Panc1 (cell line): Measurements from ENCODE around the gene QSOX1. TPM values are rescaled to one million over a fixed set of nuclear protein-coding genes. Genes with fewer than 3 reads are reported as not detected.

ENCODE experiments used
- ATAC-seq: fragments of 200-7000 bp; cut with Tn5 transposase; 2 replicates; pipeline ENCODE4 v1.9.1; 2020; ENCODE audit warnings: mild to moderate bottlenecking, moderate library complexity
- BruUV-seq: library from RNA; stranded (reverse); fragments of 400-500 nt; replicated peaks from 2 replicates; lab custom pipeline; 2021; lab: Mats Ljungman, UMichigan
- CTCF ChIA-PET: fragments of 300-600 bp; sonication (Branson Sonifier 250); formaldehyde crosslinking; loops from one replicate; lab custom pipeline; 2022; ENCODE audit warnings: antibody characterized with exemption; lab: Charles Lee
- POLR2A ChIA-PET: fragments of 300-600 bp; sonication (Branson Sonifier 250); formaldehyde crosslinking; loops from one replicate; lab custom pipeline; 2022; ENCODE audit warnings: antibody characterized with exemption; lab: Charles Lee
- DNase-seq: peaks from one replicate; pipeline ENCODE4 v3.0.0-alpha.2; 2010; ENCODE audit warnings: low read depth, low spot score
- H3K27ac ChIP-seq: 2 replicates; pipeline ENCODE4 v1.5.1; 2011; ENCODE audit warnings: mild to moderate bottlenecking, low read length, inconsistent platforms
- H3K27me3 ChIP-seq: fragments of 200-500 bp; sonication (Bioruptor generic); 2 replicates; pipeline ENCODE4 v1.6.0; 2014; ENCODE audit warnings: low read length, inconsistent platforms; ENCODE audit not compliant: control insufficient read depth, insufficient read depth
- H3K36me3 ChIP-seq: fragments of 200-500 bp; sonication (Bioruptor generic); 2 replicates; pipeline ENCODE4 v1.5.1; 2014; ENCODE audit warnings: inconsistent platforms, mild to moderate bottlenecking, low read length, moderate library complexity; ENCODE audit not compliant: control insufficient read depth, insufficient read depth
- H3K4me1 ChIP-seq: 2 replicates; pipeline ENCODE4 v1.5.1; 2011; ENCODE audit warnings: inconsistent platforms, mild to moderate bottlenecking, low read length, moderate library complexity; ENCODE audit not compliant: control insufficient read depth, insufficient read depth
- H3K4me3 ChIP-seq, 2 experiments: 2 replicates each; pipeline ENCODE4 v1.5.1; 2011 to 2012; ENCODE audit warnings: low read depth in 2 of 2, low read length in 2 of 2, mild to moderate bottlenecking in 2 of 2, inconsistent platforms in 1 of 2, moderate library complexity in 1 of 2
- H3K9me3 ChIP-seq: fragments of 200-500 bp; sonication (Bioruptor generic); 2 replicates; pipeline ENCODE4 v1.5.1; 2014; ENCODE audit warnings: low read depth, mild to moderate bottlenecking, inconsistent platforms, low read length, moderate library complexity; ENCODE audit not compliant: control insufficient read depth, insufficient read depth
- POLR2AphosphoS5 ChIP-seq: IDR thresholded peaks from 2 replicates; pipeline ENCODE4 v1.6.1; 2012; ENCODE audit warnings: mild to moderate bottlenecking, low read depth, low read length, moderate library complexity
- REST ChIP-seq, 2 experiments: IDR thresholded peaks; 2 replicates each; pipeline ENCODE4 v1.6.1; 2011 to 2012; ENCODE audit warnings: low read depth in 2 of 2, control low read depth in 1 of 2, low read length in 1 of 2, mild to moderate bottlenecking in 1 of 2, moderate library complexity in 1 of 2; ENCODE audit not compliant: insufficient read depth in 1 of 2
- SIN3A ChIP-seq: IDR thresholded peaks from 2 replicates; pipeline ENCODE4 v1.6.1; 2012; ENCODE audit warnings: low read depth, mild to moderate bottlenecking, low read length, moderate library complexity, borderline replicate concordance; ENCODE audit not compliant: insufficient read depth
- TCF7L2 ChIP-seq: IDR thresholded peaks from 2 replicates; pipeline ENCODE4 v1.6.1; 2011; ENCODE audit warnings: mild to moderate bottlenecking, low read depth, low read length, inconsistent platforms
- in situ Hi-C: cut with HindIII; loops from 2 replicates; pipeline ENCODE4 v1.10.0; 2016; ENCODE audit warnings: low sequenced_read_pairs, low pct_unique_long_range_greater_than_20kb
- intact Hi-C: fragments of 100-400 bp; cut with micrococcal nuclease; formaldehyde crosslinking; loops from one replicate; pipeline ENCODE4 v1.10.0; 2022; ENCODE audit not compliant: unreplicated experiment
- total RNA-seq: library from RNA; stranded (reverse); gene quantifications from one replicate; pipeline ENCODE4 v1.2.1, GENCODE V29; 2021; ENCODE audit not compliant: unreplicated experiment
- TF ChIP-seq, protein P1 (sequence below): fragments of 450-650 bp; IDR thresholded peaks from 2 replicates; pipeline ENCODE4 v1.5.1; 2017; ENCODE audit warnings: mild to moderate bottlenecking

The QSOX1 gene
- total RNA-seq, 1 experiment from 2014 or later, result 152 TPM

DNA sequence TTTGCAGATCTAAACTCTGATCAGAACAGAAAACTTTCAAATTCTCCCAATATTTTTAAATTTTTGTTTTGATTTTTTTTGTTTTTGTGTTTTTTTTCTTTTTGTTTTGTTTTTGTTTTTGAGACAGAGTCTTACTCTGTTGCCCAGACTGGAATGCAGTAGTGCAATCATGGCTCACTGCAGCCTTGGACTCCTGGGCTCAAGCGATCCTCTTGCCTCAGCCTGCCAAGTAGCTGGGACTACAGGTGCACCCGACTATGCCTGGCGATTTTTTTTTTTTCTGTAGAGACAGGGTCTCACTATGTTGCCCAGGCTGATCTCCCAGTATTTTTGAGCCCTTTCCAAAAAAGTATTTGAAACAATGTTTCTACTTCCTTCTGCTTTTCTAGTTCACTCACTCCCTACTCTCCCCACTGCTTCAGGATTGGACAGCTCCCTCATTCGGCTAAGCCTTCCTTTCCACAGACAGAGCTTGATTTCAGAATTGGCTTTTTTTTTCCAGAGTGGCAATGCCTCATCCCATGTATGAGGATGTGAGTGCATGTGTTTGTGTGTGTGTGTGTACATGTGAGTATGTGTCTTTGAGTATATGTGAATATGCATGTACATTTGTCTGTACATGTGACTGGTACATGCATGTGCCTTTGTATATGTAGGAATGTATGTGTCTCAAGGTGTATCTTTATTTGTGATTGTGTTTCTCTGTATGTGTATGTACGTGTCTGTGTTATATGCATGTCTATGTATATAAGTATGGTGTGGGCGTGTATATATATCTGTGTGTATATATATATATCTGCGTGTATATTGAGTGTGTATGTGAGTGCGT, 87.3 kb downstream of the QSOX1 start:
- DNase-seq (no peak), ATAC-seq (no peak)
- no TSS peak for BruUV-seq
- H3K27ac ChIP-seq, result no peak overlapping the region
- TF ChIP-seq TCF7L2 (no peak), REST (IDR thresholded peaks at IDR 0.05; ENCODE audit: insufficient read depth in 1 of 2, low read depth in 2 of 2, low read length in 1 of 2) (peak; percentile 82 to 86)
- intact Hi-C loops, result no loop called here
- H3K36me3 ChIP-seq, result no peaks in the 10 kb centered on the region; the same call in 1 of the 2 replicates
- CTCF ChIA-PET, result interaction anchor here (0.6 kb wide), 2 partner anchors 214 to 240 kb away, joined by 3 to 4 read pairs; no protein-coding TSS in a partner anchor
- H3K9me3 ChIP-seq, result no peaks in the 10 kb centered on the region
- no peak overlapping the region for H3K4me3 ChIP-seq
- in situ Hi-C loops, result no loop called here
- H3K4me1 ChIP-seq, result no peaks in the 10 kb centered on the region
- peaks cover 18% of the 10 kb centered on the region for H3K27me3 ChIP-seq
- POLR2A ChIA-PET, result no interaction called here

DNA sequence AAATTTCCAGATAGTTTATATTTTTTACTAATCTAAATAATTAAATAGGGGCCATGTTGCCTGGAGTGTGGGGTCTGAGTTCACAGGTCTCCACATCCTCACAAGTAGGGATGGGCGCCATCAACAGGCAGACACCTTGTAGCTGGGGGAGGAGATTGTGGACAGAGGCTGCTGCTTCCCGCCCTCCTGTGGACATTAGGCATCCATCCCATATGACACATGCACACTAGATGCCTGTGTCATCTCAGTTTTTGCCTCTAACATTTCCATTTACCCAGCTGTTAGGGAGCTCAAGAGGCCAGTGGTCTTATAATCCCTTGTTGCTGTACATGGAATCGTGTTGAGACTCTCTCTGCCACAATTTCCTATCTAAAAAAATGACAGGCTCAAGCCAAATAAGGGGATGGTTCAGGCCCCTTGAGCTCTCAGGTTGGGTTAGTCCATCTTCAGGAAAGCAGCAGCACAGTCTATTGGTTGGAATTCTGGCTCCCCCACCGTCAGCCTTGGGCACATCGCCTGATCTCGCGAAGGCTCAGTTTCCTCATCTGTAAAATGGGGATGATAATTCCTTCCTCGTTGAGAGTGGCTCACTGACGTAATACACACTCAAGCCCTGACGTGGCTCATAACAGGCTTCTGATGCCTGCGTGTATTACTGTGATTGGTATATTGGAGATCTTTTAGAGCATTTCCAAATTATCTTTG, 89.0 kb downstream of the QSOX1 start:
- no peak for ATAC-seq
- in situ Hi-C loops (no loop called here), intact Hi-C loops (no loop called here)
- no peak for DNase-seq
- Histone ChIP-seq H3K4me1 (no peaks in the 10 kb centered on the region), H3K4me3 (no peak overlapping the region), H3K36me3 (no peaks in the 10 kb centered on the region), H3K27me3 (peaks cover 3% of the 10 kb centered on the region; the same call in 1 of the 2 replicates), H3K9me3 (no peaks in the 10 kb centered on the region), H3K27ac (no peak overlapping the region)
- ChIA-PET POLR2A (no interaction called here), CTCF (no interaction called here)
- BruUV-seq, result no TSS peak
- no peak for TF ChIP-seq TCF7L2
- TF ChIP-seq POLR2AphosphoS5, result no peak
- no peak for TF ChIP-seq SIN3A
- TF ChIP-seq, protein P1, sequence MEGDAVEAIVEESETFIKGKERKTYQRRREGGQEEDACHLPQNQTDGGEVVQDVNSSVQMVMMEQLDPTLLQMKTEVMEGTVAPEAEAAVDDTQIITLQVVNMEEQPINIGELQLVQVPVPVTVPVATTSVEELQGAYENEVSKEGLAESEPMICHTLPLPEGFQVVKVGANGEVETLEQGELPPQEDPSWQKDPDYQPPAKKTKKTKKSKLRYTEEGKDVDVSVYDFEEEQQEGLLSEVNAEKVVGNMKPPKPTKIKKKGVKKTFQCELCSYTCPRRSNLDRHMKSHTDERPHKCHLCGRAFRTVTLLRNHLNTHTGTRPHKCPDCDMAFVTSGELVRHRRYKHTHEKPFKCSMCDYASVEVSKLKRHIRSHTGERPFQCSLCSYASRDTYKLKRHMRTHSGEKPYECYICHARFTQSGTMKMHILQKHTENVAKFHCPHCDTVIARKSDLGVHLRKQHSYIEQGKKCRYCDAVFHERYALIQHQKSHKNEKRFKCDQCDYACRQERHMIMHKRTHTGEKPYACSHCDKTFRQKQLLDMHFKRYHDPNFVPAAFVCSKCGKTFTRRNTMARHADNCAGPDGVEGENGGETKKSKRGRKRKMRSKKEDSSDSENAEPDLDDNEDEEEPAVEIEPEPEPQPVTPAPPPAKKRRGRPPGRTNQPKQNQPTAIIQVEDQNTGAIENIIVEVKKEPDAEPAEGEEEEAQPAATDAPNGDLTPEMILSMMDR, result no peak
- no peak for TF ChIP-seq REST (IDR thresholded peaks at IDR 0.05; ENCODE audit: insufficient read depth in 1 of 2, low read depth in 2 of 2, low read length in 1 of 2)
